Activated CD4-positive, alpha-beta T cell treated with anti-CD3 and anti-CD28 coated beads for 48 hours (primary cell): ENCODE measurements around the gene INIP.

ENCODE experiments used
- DNase-seq: peaks from one replicate; pipeline ENCODE4 v3.0.0-alpha.2; 2020

Gene INIP

DNA sequence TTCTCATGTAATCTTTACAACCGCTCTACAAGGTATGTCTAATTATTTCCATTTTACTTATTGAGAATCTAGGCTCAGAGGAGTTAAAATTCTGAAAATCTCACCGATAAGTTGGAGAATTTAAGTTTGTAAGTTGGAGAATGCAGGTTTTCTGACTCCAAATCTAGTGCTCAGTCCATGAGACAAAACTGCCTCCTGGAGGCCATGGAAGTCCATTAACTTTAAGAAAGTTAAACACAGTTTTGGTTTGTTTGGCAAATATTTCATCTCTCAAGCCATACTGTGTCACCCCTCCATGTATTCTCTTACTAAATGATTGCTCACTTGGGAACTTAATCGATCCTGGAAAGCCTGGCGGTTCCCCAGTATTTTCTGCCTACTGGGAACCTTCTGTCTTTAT lies 52.6 kb downstream of the INIP start:
- no peak for DNase-seq

DNA sequence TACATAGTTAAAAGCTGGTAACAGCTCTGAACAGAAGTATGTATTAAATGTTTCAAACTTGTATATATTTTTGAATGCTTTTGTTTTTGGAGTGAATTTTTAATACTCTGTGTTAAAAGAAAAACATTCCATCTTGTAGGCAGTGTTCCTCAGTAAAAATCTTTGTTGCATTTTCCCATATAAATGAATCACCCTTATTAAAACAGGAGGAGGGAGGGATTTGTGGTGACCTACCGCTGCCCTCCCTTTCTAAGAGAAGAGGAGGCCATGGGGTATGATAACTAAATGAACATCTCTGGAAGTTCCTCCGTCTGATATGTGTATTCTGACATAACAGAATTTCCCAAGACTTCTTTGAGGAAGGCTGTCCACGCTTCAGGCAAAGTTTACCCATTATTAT lies 53.4 kb downstream of the INIP start:
- DNase-seq: no peak

DNA sequence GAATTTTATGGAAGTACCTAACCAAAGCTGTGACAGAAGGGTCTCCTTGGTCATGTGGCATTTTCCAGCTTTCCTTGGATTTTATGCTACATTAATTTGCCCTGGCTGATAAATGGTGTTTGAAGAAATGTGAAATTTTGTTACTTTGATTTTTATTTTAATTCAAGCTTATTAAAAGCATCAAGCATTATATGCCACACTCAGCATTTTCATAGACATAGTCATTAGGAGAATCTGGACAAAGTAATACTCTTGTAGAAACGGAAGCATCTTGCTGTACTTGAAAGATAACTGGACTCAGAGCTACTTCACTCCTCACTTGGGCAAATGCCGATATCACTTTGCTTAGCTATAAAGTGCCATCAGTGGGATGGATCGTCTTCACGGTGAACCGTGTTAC lies 54.2 kb downstream of the INIP start:
- DNase-seq: no peak

DNA sequence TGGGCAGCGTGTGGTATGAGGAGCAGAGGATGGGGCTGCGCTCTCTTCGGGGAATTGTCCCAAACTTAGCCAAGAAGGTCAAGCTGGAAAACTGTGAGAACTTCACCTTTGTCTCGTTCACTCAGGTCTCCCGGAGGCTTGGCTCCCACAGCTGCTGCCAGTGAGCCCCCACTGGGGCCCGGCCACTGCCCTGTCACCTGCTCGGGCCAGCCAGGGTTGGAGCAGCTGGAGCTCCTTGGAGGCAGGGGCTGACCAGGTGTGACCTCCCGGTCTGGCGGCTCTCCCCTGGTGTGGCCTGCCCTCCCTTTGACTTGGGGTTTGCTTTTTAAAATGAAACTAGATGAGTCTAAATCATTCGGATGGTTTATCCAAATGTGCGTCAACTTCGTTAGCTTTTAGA lies 58.0 kb downstream of the INIP start:
- no peak for DNase-seq

DNA sequence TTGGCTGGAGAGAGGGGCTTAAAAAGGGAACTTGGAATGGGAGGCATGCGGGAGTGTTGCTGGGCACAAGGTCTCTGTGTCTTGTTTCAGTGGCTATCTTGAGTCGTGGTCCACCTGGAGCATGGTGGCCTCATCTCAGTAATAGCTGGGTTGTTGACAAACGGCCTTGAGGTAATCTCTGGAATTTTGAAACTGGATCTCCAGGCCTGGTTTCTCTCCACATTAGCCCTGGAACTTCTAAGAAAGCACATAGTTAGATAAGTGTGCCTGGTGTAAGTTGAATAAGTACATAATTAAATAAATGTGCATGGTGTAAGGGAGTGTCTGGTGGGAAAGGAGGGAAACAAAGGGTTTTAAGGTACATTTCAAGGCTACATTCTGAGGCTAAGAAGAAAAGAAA lies 62.2 kb downstream of the INIP start:
- no peak for DNase-seq

DNA sequence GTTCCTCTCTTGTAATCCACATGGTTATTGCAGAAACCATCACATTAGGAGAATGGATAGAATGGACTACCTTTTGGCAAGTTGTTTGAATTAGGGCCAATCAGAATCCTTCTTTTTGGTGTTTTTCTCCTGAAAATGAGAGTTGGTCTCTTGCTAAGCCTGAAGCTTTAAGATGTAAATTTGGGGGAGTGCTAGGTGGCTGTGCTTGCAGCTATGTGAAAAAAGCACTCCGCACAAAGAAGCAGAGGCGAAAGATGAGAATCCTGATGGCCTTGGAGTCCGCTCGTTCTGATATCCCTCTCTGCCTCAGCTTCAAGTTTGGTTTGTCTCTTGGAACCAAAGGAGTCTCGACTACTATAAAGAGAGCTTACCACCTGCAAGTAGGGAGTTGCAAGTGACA lies 63.6 kb downstream of the INIP start:
- DNase-seq: no peak

DNA sequence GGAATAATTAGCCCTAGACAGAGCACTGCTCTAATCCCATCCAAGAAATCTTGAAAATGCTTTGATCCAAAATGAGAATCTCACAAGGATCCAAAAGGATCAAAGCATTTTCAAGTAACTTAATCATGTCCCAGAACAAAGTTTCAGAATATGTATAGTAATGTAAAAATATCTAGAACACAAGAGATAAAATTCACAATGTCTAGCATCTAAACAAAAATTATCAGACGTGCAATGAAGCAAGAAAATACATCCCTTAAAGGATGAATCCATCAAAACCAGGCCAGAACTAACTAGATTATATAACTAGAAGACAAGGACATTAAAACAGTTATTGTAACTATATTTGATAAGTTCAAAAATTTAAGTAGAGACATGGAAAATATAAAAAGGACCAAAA lies 69.3 kb downstream of the INIP start:
- no peak for DNase-seq

DNA sequence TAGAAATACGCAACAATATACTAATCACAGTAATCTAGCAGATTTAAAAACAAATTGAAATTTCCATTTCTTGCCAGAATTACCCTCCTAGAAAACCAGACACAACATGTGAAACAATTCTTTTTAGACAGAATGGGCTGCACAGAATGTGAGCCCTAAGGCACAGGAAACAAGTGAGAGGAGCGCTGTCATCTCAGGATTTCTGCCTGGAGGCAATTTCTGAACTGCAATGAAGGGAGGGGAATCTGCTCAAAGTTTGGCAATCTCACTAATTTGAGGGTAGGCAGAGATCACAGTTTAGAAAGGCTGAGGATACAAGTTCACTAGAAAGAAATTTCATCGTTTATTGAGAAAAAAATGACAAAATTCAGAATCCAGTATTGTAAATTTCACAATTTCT lies 70.3 kb downstream of the INIP start:
- DNase-seq: no peak

DNA sequence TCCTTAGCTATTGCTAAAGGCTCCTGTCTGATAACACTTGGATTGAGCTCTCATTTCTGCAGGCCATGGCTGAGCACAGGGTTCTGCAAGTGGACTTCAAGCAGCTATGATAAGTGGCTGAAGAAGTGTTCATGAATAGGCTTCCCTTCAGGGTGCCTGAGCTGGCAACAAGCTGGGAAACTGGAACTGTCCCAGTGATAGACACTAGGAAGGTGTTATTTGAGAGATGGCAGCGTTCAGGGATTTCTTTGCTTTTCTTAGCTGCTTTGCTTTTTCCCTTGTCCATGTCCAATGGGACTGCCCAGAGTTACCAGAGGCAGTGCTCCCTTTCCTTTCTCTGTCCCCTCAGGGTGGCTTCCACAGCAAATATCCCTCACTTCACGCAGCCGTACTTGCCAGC lies 75.8 kb downstream of the INIP start:
- DNase-seq: no peak

DNA sequence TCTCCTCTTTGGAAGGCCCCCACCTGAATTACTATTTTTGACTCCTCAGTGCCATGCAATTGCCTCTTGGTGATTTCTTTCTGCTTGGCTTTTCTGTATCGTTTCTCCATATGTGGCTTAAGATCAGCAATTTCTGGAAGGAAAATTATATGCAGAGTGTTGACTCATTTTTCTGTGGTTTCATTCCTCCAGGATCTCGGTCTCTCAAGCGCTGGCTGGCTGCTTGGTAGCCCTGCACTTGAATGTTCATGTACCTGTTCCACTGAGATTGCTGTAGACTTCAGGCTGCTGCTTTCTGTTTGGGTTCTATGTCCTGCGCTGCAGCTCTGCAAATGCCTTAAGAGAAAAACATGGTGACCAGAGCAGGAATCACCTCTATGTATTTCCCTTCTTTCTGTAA lies 77.6 kb downstream of the INIP start:
- no peak for DNase-seq
